HG02981 (cell line): ENCODE results near the gene LMNA.
"Not testable (repeated sequence)": the region's sequence is repeated elsewhere in the genome, so short reads cannot be mapped to it uniquely, and the experiment has no call there.

ENCODE experiments used
- ATAC-seq: cut with Tn5 transposase; IDR thresholded peaks from one replicate; pipeline ENCODE4 v1.9.1; 2021; ENCODE audit warnings: mild to moderate bottlenecking, moderate library complexity; ENCODE audit not compliant: unreplicated experiment

The LMNA gene

DNA sequence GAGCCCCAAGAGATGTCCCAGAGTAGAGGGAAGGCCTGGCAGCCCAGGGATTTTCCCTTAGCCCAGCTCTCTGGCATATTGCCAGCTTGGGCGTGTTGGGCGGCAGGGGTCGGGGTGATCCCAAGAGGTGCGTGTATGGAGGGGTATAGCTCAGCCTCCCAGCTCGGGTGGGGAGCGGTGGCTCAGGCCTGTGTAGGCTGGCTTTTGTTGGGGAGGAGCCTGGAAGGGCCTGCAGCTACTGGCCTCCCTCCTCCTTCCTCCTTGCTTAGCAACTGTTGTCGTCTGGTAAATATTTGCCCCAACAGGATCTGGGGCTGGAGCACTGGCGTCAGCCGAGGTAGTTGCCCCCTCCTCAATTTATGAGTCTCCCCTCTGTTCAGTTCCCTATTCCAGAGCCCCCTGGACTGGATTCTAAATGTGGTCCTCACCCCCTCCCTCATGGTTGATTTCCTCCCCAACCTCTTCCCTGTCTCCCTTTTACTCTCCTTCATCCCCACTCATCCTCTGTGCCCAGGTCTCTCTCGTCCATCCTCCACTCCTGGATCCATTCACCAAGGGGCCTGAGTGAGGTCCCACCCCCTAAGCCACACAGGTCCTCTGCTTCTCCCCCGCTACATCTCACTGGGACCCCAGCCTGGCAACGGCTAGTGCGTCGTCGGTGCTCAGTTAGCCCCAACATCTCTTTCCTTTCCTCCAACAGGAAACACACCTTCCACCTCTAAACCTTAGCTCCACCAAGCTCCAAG is 10.3 kb upstream of the LMNA start:
- no peak for ATAC-seq

DNA sequence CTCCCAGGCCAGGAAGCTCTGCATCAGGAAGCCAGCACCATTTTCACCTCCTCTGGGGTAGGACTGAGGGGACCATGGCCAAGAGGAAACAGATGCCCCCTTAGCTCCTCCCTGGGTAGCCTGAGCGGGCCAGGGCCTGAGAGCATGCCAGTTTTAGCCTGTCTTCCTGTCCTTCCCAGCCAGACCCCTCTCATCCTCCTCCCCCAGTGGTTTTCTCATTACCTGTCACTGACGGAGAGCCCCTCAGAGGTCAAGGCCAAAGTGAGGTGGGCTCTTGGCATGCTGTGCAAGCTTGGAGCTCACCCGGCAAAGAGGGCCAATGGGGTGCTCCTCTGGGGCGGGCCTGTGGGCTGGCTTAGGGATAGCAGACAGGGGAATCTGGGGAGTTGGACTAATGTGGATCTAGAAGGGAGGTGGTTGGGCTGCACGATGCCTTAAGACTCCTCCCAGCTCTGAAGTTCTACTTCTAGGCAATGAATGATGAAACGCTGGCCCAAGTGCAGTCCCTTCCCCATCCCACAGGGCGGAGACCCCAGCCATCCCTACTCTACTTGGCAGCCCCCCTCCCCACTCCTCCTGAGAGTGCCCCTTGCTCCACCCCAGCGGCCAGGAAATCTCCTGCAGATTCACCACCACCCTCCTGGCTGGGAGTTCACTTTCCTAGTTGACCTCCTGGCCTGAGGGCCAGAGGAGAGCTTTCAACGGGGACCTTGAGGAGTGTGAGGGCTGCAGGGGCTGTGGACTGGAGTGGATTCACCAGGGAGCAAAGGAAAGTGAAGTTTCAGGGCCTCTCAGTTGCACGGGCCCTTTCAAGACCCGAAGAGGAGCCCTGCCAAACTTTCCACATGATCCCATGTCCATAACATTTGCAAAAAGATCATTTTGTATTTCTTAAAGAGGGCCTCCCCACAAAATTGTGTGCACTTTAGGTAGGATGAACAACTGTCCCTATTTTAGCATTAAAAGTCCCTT is 9.4 kb upstream of the LMNA start:
- ATAC-seq: no peak

DNA sequence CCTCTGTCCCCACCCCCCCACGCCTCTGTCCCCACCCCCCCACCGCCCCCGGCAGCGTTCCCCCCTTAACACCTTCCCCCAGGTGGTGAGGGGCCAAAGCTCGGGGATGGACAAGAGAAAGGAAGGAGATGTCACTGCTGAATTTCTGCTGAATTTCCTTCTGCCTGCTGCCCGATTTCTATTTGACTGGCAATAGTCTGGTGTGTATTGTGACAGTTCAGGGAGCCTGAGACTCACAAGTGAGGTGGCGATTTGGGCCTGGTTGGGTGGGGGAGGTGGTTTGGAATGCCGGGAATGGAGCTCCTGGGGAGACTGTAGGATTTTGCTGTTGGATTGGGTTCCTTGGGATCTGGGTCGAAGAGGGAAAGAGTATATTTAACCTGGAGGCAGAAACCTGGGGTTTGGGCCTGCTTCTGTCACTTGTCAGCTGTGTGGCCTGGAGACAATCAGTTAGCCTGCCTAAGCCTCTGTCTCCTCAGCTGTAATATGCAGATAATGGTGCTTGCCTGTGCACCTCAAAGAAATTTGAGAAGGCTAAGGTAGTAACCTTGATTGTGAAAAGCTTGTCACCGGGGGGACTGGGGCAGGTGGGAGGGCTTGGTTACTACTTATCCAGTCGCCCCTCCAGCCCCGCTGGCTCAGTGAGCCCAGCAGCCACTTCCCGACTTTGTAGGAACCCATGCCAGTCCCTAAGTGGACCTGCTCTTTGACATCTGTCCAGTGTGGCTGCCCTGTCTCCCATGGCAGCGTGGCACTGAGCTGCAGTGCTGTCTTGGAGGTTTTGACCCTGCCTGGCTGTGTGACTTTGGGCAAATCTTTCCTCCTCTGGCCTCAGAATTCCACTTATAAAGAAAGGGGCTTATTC is 7.7 kb upstream of the LMNA start:
- ATAC-seq: no peak

DNA sequence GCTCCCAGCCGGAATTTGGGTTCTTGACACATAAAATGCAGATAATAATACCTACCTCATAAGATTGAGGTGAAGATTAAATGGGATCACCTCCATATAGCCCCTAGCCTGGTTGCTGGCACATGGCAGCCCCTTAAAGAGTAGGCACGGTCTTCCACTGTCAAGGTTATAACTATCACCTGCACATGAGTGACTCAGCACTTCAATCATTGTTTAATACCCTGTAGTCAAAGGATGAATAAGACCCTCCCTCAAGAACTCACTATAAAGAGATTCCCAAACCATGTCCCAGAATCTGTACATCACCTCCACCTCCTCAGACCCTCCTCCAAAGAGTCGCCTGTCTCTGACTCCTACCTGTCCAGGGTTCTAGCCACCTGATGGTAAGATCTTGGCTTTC is 6.5 kb upstream of the LMNA start:
- no peak for ATAC-seq

DNA sequence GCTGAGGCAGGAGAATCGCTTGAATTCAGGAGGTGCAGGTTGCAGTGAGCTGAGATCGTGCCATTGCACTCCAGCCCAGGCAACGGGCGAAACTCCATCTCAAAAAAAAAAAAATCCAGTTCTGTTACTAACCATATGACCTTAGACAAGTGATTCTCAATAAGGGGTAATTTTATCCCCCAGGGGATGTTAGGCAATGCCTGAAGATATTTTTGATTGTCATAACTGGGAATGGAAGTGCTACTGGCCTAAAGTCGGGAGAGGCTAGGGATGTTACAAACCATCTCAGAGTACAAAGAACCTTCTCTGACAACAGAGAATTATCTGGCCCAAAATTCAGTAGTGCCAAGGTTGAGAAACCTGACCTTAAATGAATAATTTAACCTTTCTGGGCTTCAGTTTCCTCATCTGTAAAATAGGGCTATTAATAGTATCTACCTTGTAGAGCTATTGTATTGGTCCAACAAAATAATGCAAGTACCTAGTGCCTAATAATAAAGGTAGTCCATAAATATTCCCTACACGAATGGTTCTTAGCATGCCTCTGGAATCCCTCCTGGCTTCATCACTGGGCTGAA is 5.8 kb upstream of the LMNA start:
- no peak for ATAC-seq

DNA sequence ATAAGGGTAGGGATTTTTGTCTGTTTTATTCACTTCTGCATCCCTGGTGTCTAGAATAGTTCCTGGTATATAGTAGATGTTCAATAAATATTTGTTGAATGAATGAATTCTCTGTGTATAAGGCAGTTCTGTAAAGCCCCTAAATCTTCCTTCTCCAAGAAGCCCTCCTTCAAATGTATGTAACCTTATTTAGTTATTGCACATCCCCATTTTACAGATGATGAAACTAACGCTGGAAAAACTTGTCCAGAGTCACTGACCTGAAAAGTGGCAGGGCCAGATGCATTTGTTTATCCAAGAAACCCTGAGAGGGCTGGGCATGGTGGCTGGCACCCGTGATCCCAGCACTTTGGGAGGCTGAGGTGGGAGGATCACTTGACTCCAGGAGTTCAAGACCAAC is 4.3 kb upstream of the LMNA start:
- ATAC-seq: no peak

DNA sequence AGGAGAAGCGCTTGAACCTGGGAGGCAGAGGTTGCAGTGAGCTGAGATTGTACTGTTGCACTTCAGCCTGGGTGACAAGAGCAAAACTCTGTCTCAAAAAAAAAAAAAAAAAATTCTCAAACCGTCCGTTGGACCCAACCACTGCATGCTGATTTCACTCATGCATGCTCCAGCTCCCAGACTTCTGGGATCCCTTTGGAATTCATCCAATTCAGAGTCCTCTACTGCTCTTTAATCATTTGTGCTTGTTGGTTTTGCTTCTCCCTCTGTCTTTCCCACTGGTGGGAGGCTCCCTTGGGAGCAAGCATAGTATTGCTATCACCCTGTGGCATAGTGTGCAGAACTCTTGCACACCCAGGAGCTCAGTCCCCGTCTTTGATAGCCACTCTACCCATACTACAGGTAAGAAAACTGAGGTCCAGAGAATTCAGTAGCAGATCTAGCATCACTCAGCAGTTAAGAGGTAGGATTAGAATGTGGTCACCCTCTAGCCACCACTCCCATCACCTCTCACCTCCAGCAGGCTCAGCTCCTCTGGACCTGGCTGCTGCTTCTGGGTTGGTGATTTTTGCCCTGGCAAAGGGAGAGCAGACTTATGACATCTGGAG is 3.1 kb upstream of the LMNA start:
- no peak for ATAC-seq

DNA sequence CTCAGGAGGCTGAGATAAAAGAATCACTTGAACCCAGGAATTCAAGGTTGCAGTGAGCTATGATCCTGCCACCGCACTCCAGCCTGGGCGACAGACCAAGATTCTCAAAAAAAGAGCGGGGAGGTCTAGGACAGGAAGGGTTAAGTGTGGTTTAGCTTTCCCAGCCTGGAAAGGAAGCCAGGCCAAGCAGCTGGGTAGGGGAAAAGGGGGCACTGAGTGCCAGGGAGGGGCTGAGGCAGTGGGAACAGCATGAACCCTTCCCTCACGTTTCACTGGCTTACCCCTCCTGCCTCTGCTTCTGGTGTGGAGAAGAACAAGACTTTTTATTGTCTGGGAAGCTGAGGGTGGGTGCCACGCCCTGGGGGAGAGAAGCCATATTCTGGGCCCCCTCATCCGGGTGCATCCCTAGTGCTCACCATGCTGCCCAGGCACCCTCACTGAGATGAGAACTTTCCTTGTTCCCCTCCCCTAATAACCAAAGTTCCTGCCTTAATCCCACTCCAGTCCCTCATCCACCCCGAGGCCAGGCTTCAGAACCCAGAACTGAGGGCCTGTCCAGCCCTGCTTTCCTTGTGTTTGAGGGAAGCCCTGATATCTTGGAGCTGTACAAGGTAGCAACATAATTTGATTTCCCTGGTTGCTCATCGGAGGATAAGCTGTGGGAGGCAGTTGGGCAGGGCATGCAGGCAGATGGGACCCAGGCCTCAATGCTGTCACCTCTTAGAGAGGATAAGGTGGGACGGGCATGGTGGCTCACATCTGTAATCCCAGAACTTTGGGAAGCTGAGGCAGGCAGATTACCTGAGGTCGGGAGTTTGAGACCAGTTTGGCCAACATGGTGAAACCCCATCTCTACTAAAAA is 2.0 kb upstream of the LMNA start:
- ATAC-seq: no peak

DNA sequence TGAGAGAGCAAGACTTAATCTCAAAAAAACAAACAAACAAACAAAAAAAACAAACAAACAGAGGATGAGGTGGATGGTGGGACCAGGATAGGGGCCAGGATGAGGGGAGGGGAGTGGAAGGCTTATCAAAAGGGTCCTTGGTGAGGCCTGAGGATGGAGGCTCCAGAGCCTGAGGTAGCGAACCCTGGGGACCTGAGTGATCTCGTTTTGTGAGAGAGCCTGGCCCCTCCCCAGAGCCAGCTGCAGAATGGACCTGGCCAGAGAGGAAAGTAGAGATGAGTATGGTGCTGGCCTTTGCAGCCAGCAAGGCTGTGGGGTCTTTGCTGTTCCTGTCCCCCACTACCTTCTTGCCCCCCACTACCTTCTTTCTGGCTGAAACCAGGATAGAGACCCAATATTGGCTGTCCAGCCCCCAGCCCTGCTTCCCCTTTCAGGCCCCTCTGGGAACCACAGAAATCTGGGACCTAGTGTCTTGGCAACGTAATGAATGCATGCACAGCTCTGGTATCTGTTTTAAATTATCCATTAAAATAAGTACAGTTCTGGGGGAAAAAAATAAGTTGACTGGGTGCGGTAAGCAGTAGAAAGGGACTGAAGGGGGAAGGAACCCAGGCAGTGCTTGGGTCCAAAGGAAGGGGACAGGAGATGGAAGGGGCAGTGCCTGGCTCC is 1.1 kb upstream of the LMNA start:
- no peak for ATAC-seq

DNA sequence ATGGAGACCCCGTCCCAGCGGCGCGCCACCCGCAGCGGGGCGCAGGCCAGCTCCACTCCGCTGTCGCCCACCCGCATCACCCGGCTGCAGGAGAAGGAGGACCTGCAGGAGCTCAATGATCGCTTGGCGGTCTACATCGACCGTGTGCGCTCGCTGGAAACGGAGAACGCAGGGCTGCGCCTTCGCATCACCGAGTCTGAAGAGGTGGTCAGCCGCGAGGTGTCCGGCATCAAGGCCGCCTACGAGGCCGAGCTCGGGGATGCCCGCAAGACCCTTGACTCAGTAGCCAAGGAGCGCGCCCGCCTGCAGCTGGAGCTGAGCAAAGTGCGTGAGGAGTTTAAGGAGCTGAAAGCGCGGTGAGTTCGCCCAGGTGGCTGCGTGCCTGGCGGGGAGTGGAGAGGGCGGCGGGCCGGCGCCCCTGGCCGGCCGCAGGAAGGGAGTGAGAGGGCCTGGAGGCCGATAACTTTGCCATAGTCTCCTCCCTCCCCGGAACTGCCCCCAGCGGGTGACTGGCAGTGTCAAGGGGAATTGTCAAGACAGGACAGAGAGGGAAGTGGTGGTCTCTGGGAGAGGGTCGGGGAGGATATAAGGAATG is 505 bp downstream of the LMNA start:
- ATAC-seq: peak; percentile 13

DNA sequence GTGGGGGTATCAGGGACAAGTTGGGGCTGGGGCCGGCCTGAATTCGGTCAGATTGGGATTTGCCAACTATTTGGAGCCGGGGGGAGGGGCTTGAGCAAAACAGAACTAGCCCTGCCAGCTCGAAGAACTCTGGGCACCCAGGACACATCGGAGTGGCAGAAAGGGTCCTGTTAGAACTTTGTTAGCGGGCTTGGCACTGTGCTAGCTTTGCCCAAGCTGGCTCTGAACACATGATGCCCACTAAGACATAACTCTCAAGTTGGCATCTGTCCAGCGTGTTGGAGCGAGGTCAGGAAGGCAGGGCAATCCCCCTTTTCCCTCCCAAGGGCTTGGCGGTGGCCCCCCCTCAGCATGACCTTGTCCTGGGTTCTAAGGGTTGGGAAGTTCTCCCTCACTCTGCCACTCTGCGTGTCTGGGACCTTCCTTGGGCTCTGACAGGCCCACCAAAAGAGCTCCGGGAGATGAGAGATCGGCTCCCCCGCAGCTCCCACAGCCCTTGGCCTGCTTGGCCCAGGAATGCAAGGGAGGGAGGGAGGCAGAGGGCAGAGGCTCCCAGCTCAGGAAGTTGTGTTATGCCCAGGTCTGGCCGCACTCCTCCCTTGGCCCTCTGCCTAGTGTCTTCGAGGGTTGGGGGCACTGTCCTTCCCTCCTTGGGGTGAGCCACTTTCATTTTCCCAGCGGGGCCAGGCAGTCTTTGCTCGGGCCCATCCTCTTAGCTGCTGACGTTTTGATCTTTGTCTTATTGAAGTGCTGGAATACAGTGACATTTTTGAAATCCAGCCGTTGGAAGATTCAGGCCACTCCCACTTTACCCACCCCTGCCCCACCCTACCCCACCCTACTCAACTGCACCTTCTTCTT is 1.2 kb downstream of the LMNA start:
- ATAC-seq: no peak

DNA sequence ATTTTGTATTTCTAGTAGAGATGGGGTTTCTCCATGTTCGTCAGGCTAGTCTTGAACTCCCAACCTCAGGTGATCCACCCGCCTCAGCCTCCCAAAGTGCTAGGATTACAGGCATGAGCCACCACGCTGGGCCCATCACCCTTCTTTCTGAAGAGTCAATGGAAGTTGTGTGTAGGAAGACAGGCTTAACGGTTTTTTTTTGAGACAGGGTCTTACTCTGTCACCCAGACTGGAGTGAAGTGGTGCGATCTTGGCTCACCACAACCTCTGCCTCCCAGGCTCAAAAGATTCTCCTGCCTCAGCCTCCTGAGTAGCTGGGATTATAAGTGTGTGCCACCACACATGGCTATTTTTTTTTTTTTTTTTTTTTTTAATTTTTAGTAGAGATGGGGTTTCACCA is 2.2 kb downstream of the LMNA start:
- ATAC-seq: not testable (repeated sequence)

DNA sequence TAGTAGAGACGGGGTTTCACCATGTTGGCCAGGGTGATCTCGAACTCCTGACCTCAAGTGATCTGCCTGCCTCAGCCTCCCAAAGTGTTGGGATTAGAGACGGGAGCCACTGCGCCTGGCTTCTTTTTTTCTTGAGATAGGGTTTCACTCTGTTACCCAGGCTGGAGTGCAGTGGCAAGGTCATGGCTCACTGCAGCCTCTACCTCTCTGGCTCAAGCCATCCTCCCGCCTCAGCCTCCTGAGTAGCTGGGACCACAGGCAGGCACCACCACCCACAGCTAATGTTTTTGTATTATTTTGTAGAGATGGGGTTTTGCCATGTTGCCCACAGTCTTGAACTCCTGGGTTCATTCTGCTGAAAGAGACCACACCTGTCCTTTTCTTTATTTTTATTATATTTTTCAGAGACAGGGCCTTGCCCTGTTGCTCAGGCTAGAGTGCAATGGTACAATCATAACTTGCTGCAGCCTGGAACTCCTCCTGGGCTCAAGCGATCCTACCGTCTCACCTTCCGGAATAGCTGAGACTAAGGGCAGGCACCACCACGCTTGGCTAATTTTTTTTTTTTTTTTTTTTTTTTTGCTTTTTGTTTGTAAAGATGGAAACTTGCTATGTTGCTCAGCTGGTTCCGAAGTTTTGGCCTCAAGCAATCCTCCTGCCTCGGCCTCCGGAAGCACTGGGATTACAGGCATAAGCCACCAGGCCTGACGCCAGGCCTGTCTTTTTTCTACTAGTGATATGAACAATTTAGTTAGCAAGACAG is 3.1 kb downstream of the LMNA start:
- ATAC-seq: no peak

DNA sequence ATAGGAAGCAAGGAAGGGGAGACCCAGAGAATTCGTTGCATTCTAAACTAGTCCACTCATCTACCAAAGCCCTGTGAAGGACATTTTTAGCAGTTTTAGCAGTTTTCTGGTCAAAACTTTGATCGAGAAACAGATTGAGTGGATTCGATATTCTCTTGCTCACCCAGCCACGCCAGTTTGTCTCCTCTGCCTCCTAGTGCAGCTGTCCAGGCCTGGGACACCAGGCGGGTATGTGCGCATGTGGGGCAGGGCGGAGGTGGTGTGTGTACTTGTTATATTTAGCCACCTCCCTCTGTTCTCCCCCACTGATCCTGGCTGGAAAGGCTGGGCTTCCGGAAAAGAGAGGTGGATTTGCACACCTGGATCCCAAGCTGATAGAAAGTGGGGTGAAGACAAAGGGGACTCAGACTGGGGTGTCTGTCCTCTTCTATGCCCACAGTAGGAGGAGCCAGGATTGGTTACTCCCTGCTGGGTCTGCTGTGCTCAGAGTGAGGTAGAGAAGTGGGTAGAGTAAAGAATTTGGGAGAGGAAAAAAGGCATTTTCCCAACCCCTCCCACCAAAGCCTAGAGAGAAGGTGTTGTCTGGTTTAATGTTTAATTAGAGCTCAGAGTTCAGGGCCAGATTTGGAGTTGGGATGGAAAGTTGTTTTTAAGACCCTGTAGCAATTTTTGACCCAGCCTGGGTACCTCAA is 3.8 kb downstream of the LMNA start:
- ATAC-seq: no peak

DNA sequence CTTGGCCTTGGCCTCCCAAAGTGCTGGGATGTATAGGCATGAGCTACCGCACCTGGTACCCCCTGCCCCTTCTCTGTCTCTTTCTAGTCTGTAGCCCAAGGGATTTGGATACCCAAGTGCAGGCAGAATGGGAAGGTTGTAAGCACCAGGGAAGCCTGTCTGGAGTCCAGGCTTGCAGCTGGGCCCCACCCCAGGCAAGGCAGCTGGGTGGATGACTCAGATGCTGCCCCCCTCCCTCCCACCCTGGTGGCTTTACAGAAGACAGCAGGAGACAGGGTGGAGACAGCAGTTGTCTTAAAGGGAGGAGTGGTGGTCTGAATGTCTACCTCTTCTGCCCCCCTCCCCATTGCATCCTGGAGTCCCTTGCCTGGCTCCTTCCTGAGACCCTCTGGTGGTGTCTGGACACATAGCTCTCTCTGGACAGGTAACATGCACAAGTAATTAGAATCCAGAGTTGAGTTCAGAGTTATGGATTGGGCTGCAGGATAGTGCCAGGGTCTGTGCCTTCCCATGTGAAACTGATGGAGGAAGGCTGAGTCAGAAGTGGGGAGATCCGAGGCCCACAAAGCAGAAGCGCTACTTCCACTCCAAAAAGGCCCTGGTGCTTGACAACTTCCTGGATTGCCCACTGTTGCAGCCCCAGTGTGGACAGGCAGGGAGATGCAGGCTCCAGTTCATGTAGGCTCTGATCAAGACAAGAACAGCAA is 5.1 kb downstream of the LMNA start:
- ATAC-seq: no peak

DNA sequence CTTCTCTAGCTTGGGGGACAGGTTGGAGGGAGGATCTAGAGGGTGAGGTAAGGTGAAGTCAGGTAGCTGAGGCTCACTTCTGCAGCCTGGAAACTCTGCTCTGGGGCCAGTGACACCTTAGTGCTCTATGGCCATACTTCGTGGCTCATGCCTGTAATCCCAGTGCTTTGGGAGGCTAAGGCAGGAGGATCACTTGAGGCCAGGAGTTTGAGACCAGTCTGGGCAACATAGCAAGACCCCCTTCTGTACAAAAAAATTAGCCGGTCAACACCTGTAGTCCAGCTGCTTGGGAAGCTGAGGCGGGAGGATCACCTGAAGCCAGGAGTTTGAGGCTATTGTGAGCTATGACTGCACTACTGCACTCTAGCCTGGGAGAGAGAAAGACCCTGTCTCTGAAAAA is 5.8 kb downstream of the LMNA start:
- ATAC-seq: no peak
